Left ventricle myocardium inferior (tissue), 1 donor: Measurements from ENCODE around the gene FAF1. TPM values are rescaled to one million over a fixed set of nuclear protein-coding genes. Genes with fewer than 3 reads are reported as not detected.

Source experiments
- DNase-seq: peaks from one replicate; pipeline ENCODE4 v3.0.0-alpha.2; 2020
- H3K27ac ChIP-seq: fragments of 200-600 bp; replicated peaks from 2 replicates; pipeline ENCODE4 v1.8.0; 2021
- H3K27me3 ChIP-seq: fragments of 200-600 bp; 2 replicates; pipeline ENCODE4 v1.8.0; 2021; ENCODE audit warnings: low read depth
- H3K36me3 ChIP-seq: fragments of 200-600 bp; 2 replicates; pipeline ENCODE4 v1.8.0; 2021
- H3K4me1 ChIP-seq: fragments of 200-600 bp; 2 replicates; pipeline ENCODE4 v1.8.0; 2021
- H3K4me3 ChIP-seq: fragments of 200-600 bp; 2 replicates; pipeline ENCODE4 v1.8.0; 2021; ENCODE audit warnings: mild to moderate bottlenecking, moderate library complexity
- H3K9me3 ChIP-seq: fragments of 200-600 bp; replicated peaks from 2 replicates; pipeline ENCODE4 v1.8.0; 2021
- intact Hi-C: fragments of 100-400 bp; cut with micrococcal nuclease; formaldehyde crosslinking; loops from one replicate; pipeline ENCODE4 v1.11.0; 2022
- total RNA-seq: library from RNA; stranded (reverse); fragmentation: NEBNext Ultra II Directional; extraction: Animal tissue kit (Norgen Biotek cat#: 25700); gene quantifications from one replicate; pipeline ENCODE4 v1.2.1, GENCODE V29; 2021
- TF ChIP-seq, protein P1 (sequence below): fragments of 200-600 bp; IDR thresholded peaks from 2 replicates; pipeline ENCODE4 v1.8.0; 2021; ENCODE audit warnings: antibody characterized with exemption, mild to moderate bottlenecking, borderline replicate concordance
- donor health status: DM: no; HTN: yes; CAD: no; lungs with severe emphysema.

Gene FAF1
- total RNA-seq, 1 donor from 2014 or later, result 80.0 TPM

- no peak overlapping the region for H3K27ac ChIP-seq
- no peak overlapping the region for H3K4me3 ChIP-seq
- intact Hi-C loops, result no loop called here
- H3K4me1 ChIP-seq, result no peaks in the 10 kb centered on the region
- no peaks in the 10 kb centered on the region for H3K36me3 ChIP-seq
- TF ChIP-seq, protein P1, sequence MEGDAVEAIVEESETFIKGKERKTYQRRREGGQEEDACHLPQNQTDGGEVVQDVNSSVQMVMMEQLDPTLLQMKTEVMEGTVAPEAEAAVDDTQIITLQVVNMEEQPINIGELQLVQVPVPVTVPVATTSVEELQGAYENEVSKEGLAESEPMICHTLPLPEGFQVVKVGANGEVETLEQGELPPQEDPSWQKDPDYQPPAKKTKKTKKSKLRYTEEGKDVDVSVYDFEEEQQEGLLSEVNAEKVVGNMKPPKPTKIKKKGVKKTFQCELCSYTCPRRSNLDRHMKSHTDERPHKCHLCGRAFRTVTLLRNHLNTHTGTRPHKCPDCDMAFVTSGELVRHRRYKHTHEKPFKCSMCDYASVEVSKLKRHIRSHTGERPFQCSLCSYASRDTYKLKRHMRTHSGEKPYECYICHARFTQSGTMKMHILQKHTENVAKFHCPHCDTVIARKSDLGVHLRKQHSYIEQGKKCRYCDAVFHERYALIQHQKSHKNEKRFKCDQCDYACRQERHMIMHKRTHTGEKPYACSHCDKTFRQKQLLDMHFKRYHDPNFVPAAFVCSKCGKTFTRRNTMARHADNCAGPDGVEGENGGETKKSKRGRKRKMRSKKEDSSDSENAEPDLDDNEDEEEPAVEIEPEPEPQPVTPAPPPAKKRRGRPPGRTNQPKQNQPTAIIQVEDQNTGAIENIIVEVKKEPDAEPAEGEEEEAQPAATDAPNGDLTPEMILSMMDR, result no peak
- no peaks in the 10 kb centered on the region for H3K27me3 ChIP-seq
- peaks cover 48% of the 10 kb centered on the region for H3K9me3 ChIP-seq
- DNase-seq, result no peak
Observed at GRCh38 chr1:50861772-50862171, 98.3 kb downstream of the FAF1 start.

DNA sequence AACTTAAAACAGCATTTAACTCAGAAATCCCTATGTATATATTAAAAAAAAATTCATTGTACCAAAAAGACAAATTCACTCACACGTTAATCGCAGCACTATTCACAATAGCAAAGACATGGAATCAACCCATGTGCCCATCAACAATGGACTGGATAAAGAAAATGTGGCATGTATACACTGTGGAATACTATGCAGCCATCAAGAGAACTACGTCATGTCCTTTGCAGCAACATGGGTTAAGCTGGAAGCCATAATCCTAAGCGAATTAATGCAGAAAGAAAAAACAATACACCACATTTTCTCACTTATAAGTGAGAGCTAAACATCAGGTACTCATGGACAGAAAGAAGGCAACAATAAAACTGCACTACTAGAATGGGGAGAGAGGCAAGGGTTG lies 99.4 kb downstream of the FAF1 start:
- TF ChIP-seq, protein P1, result no peak
- Histone ChIP-seq H3K27ac (no peak overlapping the region), H3K4me3 (no peak overlapping the region), H3K27me3 (no peaks in the 10 kb centered on the region), H3K36me3 (no peaks in the 10 kb centered on the region), H3K9me3 (peaks cover 39% of the 10 kb centered on the region), H3K4me1 (no peaks in the 10 kb centered on the region)
- intact Hi-C loops, result no loop called here
- no peak for DNase-seq

DNA sequence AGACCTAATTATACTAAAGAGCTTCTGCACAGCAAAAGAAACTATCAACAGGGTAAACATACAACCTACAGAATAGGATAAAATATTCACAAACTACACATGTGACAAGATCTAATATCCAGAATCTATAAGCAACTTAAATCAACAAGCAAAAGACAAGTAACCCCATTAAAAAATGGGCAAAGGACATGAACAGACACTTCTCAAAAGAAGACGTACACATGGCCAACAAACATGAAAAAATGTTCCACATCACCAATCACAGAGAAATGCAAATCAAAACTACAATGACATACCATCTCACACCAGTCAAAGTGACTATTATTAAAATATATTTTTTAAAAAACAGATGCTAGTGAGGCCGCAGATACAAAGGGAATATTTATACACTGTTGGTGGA lies 99.8 kb downstream of the FAF1 start:
- peaks cover 1% of the 10 kb centered on the region for H3K4me1 ChIP-seq
- DNase-seq, result no peak
- H3K9me3 ChIP-seq, result peaks cover 38% of the 10 kb centered on the region
- no peaks in the 10 kb centered on the region for H3K36me3 ChIP-seq
- TF ChIP-seq, protein P1, result no peak
- no peaks in the 10 kb centered on the region for H3K27me3 ChIP-seq
- no peak overlapping the region for H3K4me3 ChIP-seq
- H3K27ac ChIP-seq, result no peak overlapping the region
- intact Hi-C loops, result no loop called here

DNA sequence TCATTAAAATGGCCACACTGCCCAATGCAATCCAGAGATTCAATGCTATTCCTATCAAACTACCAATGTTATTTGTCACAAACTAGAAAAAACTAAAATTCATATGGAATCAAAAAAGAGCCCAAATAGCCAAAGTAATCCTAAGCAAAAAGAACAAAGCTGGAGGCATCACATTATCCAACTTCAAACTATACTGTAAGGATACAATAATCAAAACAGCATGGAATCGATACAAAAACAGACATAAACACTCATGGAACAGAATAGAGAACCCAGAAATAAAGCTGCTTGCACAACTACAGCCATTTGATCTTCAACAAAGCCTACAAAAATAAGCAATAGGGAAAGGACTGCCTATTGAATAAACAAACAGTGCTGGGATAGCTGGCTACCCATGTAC lies 100.4 kb downstream of the FAF1 start:
- no peaks in the 10 kb centered on the region for H3K36me3 ChIP-seq
- no peak overlapping the region for H3K27ac ChIP-seq
- intact Hi-C loops, result no loop called here
- peaks cover 4% of the 10 kb centered on the region for H3K4me1 ChIP-seq
- no peak for DNase-seq
- peaks cover 38% of the 10 kb centered on the region for H3K9me3 ChIP-seq
- no peaks in the 10 kb centered on the region for H3K27me3 ChIP-seq
- TF ChIP-seq, protein P1, result no peak
- H3K4me3 ChIP-seq, result no peak overlapping the region

GRCh38 chr1:50858761-50859160 lies 101.3 kb downstream of the FAF1 start:
- DNase-seq, result no peak
- Histone ChIP-seq H3K27ac (no peak overlapping the region), H3K4me1 (peaks cover 10% of the 10 kb centered on the region), H3K9me3 (peaks cover 38% of the 10 kb centered on the region), H3K4me3 (no peak overlapping the region), H3K36me3 (no peaks in the 10 kb centered on the region), H3K27me3 (no peaks in the 10 kb centered on the region)
- TF ChIP-seq, protein P1, result no peak
- intact Hi-C loops, result no loop called here

GRCh38 chr1:50857702-50858101 lies 102.4 kb downstream of the FAF1 start:
- peaks cover 30% of the 10 kb centered on the region for H3K9me3 ChIP-seq
- TF ChIP-seq, protein P1, result no peak
- H3K4me3 ChIP-seq, result no peak overlapping the region
- no peaks in the 10 kb centered on the region for H3K36me3 ChIP-seq
- intact Hi-C loops, result no loop called here
- H3K4me1 ChIP-seq, result peaks cover 20% of the 10 kb centered on the region
- H3K27me3 ChIP-seq, result no peaks in the 10 kb centered on the region
- DNase-seq, result no peak
- H3K27ac ChIP-seq, result no peak overlapping the region
